Fibroblast of the aortic adventitia (primary cell): ENCODE measurements around the gene SFTPA1. TPM values are rescaled to one million over a fixed set of nuclear protein-coding genes. Genes with fewer than 3 reads are reported as not detected.
A peak's percentile ranks its signal among the peaks of the same experiment; 100 is the strongest.
"Not testable (repeated sequence)": the region's sequence is repeated elsewhere in the genome, so short reads cannot be mapped to it uniquely, and the experiment has no call there.

ENCODE experiments used
- DNase-seq: peaks from one replicate; pipeline ENCODE4 v3.0.0-alpha.2; 2010; ENCODE audit warnings: low read depth
- H3K4me3 ChIP-seq: 2 replicates; pipeline ENCODE4 v1.5.1; 2011; ENCODE audit warnings: low read depth, mild to moderate bottlenecking, control low read depth, low read length, moderate library complexity
- total RNA-seq: library from RNA; depleted of rRNA; stranded (reverse); fragments of >200 nt; gene quantifications from 2 replicates; pipeline ENCODE4 v1.2.3, GENCODE V29; 2012; ENCODE audit warnings: low replicate concordance
- TF ChIP-seq, protein P1 (sequence below): IDR thresholded peaks from 2 replicates; pipeline ENCODE4 v1.5.1; 2011; ENCODE audit warnings: mild to moderate bottlenecking, low read length, control low read depth, inconsistent platforms; ENCODE audit not compliant: insufficient read depth

Gene SFTPA1
- not detected in 2 replicates for total RNA-seq

DNA sequence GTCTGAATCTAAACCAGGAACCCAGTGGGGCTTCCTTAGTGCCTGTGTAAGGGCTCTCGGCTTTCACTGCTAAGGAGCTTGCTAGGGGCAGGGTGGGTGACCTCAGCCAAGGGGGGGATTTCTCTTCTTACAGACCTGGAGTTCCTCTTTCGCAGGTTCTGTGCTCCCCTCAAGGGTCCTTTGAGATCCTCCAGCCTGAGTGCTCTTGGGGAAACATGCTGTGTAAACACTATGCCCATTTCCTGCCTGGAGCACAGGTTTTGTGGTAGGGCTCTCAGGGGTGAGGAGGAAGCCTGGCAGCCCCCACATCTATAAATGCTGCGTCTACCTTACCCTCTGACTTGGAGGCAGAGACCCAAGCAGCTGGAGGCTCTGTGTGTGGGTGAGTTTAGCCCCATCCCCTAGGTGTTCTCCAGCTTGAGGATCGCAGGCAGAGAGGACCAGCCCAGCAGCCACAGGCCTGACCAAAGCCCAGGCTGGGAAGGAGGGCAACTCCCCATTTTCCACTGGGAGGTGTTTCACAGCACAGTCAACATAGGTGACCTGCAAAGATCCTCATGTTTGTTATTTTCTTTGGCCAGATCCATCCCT lies at the start of gene SFTPA1:
Gene SFTPA1, plus strand, starts transcription at position 339 of the 591 bp plus-strand sequence. CDS start 887 bp downstream, outside the sequence.
- no peak within 1 kb of the TSS for H3K4me3 ChIP-seq
- TF ChIP-seq, protein P1, sequence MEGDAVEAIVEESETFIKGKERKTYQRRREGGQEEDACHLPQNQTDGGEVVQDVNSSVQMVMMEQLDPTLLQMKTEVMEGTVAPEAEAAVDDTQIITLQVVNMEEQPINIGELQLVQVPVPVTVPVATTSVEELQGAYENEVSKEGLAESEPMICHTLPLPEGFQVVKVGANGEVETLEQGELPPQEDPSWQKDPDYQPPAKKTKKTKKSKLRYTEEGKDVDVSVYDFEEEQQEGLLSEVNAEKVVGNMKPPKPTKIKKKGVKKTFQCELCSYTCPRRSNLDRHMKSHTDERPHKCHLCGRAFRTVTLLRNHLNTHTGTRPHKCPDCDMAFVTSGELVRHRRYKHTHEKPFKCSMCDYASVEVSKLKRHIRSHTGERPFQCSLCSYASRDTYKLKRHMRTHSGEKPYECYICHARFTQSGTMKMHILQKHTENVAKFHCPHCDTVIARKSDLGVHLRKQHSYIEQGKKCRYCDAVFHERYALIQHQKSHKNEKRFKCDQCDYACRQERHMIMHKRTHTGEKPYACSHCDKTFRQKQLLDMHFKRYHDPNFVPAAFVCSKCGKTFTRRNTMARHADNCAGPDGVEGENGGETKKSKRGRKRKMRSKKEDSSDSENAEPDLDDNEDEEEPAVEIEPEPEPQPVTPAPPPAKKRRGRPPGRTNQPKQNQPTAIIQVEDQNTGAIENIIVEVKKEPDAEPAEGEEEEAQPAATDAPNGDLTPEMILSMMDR, result no peak
- no peak for DNase-seq

GRCh38 chr10:79561257-79561656 lies 49.5 kb upstream of the SFTPA1 start:
- no peak overlapping the region for H3K4me3 ChIP-seq
- TF ChIP-seq, protein P1, result no peak
- DNase-seq, result no peak

GRCh38 chr10:79562135-79562756 lies 48.5 kb upstream of the SFTPA1 start:
- DNase-seq, result peak; percentile 53
- no peak overlapping the region for H3K4me3 ChIP-seq
- TF ChIP-seq, protein P1, result peak; percentile 91

- no peak overlapping the region for H3K4me3 ChIP-seq
- no peak for DNase-seq
- TF ChIP-seq, protein P1, result no peak
Measured at GRCh38 chr10:79563426-79563825, 47.3 kb upstream of the SFTPA1 start.

DNA sequence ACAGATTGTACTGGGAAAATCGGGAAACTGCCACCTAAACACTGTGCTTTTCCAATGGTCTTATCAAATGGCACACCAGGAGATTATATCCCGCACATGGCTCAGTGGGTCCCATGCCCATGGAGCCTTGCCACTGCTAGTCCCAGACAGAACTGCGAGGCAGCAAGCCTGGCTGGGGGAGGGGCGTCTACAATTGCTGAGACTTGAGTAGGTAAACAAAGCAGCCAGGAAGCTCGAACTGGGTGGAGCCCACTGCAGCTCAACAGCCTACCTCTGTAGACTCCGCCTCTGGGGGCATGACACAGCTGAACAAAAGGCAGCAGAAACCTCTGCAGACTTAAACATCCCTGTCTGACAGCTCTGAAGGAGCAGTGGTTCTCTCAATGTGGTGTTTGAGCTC lies 40.1 kb upstream of the SFTPA1 start:
- DNase-seq, H3K4me3 ChIP-seq: not testable (repeated sequence)

GRCh38 chr10:79579361-79579760 lies 31.4 kb upstream of the SFTPA1 start:
- TF ChIP-seq, protein P1, result no peak

DNA sequence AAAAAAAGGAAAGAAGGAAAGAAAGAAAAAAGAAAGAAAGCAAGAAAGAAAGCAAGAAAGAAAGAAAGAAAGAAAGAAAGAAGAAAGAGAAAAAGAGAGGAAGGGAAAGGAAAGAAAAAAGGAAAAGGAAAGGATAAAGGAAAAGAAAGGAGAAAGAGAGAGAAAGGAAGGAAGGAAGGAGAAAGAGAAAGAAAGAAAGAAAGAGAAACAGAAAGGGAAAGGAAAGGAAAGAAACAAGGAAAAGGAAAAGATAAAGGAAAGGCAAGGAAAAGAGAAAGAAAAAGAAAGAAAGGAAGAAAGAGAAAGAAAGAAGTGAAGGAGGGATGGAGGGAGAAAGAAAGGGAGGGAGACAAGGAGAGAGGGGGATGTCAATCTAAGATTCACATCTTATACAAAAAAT lies 29.7 kb upstream of the SFTPA1 start:
- DNase-seq, result no peak
- TF ChIP-seq, protein P1, result no peak
- H3K4me3 ChIP-seq, result no peak overlapping the region

More at GRCh38 chr10:79579361-79579760, 31.4 kb upstream of the SFTPA1 start:
- no peak overlapping the region for H3K4me3 ChIP-seq
- no peak for DNase-seq
